HG03342 (cell line): ENCODE measurements around the gene TMEM175.
"Not testable (repeated sequence)": the region's sequence is repeated elsewhere in the genome, so short reads cannot be mapped to it uniquely, and the experiment has no call there.

Experiments
- ATAC-seq: cut with Tn5 transposase; IDR thresholded peaks from one replicate; pipeline ENCODE4 v1.9.1; 2021; ENCODE audit warnings: mild to moderate bottlenecking, moderate library complexity; ENCODE audit not compliant: unreplicated experiment

The TMEM175 gene

GRCh38 chr4:915041-915474 is 17.2 kb upstream of the TMEM175 start:
- ATAC-seq = no peak

- no peak for ATAC-seq
These were observed 16.7 kb upstream of the TMEM175 start for GRCh38 chr4:915595-915994.

GRCh38 chr4:917466-917865 is 14.8 kb upstream of the TMEM175 start:
- ATAC-seq = no peak

- no peak for ATAC-seq
These were observed 14.3 kb upstream of the TMEM175 start for GRCh38 chr4:917992-918391.

GRCh38 chr4:918591-918990 is 13.7 kb upstream of the TMEM175 start:
- ATAC-seq = not testable (repeated sequence)

GRCh38 chr4:919004-919680 is 13.1 kb upstream of the TMEM175 start:
- ATAC-seq = not testable (repeated sequence)

GRCh38 chr4:921830-922331 is 10.4 kb upstream of the TMEM175 start:
- ATAC-seq = peak; percentile 37

- ATAC-seq = peak; percentile 42
These were observed 7.9 kb upstream of the TMEM175 start for GRCh38 chr4:924107-925096.

GRCh38 chr4:925171-925570 is 7.1 kb upstream of the TMEM175 start:
- ATAC-seq = no peak

GRCh38 chr4:925771-926500 is 6.3 kb upstream of the TMEM175 start:
- no peak for ATAC-seq

- ATAC-seq = no peak
These were observed 5.7 kb upstream of the TMEM175 start for GRCh38 chr4:926538-926937.

GRCh38 chr4:927566-927965 is 4.7 kb upstream of the TMEM175 start:
- ATAC-seq = not testable (repeated sequence)

- ATAC-seq = no peak
These were observed 3.0 kb upstream of the TMEM175 start for GRCh38 chr4:929096-929765.

- no peak for ATAC-seq
These were observed 2.2 kb upstream of the TMEM175 start for GRCh38 chr4:930028-930551.

GRCh38 chr4:930827-931193 is 1.4 kb upstream of the TMEM175 start:
- no peak for ATAC-seq

- peak; percentile 2 for ATAC-seq
These were observed 883 bp upstream of the TMEM175 start for GRCh38 chr4:931194-931959.

GRCh38 chr4:932713-933070 is 432 bp downstream of the TMEM175 start:
- peak; percentile 5 for ATAC-seq

- ATAC-seq = not testable (repeated sequence)
These were observed 7.2 kb downstream of the TMEM175 start for GRCh38 chr4:939508-939907.

GRCh38 chr4:945274-946102 is 13.2 kb downstream of the TMEM175 start:
- ATAC-seq = no peak
